Stimulated activated CD4-positive, alpha-beta T cell treated with anti-CD3 and anti-CD28 coated beads, Interleukin-2, amount 100 ng/mL, for 48 hours (primary cell): ENCODE measurements around the gene ZBTB9.
A peak's percentile ranks its signal among the peaks of the same experiment; 100 is the strongest.

Experiments
- DNase-seq, 2 donors: peaks; one replicate each; pipeline ENCODE4 v3.0.0-alpha.2; 2020

Gene ZBTB9

DNA sequence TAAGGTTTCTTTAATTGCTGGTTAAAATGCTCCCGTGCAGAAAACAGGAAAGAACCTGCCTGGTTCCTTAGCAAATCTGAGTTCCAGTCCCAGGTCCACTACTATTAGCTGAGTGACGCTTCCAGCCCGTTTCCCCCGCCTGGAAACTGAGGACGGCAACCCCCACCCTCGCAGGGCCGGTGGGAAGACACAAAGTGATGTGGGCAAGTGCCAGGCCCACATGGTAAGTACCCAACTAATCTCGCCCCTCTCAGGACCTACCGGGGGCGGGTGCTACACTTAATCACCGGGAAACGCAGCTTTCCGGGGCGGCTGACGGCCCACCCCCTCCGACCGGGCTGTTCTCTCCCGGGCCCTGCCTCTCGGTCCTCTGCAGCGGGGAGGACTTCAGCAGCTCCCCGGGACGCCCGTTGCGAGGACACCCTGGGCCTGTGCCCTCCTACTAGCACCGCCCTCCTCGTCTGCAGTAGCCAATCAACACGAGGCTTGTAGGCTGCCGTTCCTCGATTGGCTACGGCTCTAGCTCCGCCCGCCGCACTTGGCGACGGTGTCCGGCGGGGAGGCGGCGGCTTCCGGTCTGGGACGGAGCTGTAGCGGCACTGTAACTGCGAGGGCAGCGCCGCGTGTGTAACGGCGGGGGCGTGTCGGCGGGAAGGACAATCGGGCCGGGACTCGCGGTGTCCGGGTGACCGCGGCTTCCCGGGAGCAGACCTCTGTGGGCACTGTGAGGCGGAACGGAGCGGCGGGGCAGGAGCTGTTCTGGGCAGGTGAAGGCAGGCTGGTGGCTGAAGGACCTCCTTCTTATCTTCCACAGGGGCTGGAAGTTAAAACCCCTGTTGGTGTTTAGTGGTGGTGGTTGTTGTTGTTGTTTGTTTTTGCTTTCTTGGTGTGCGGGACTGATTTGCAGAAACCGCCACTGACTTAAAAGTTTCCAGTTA lies at the start of gene ZBTB9:
Gene ZBTB9, plus strand, starts transcription at position 568 of the 938 bp plus-strand sequence. CDS start 525 bp downstream, outside the sequence.
- peak; percentile 88 to 92 for DNase-seq

DNA sequence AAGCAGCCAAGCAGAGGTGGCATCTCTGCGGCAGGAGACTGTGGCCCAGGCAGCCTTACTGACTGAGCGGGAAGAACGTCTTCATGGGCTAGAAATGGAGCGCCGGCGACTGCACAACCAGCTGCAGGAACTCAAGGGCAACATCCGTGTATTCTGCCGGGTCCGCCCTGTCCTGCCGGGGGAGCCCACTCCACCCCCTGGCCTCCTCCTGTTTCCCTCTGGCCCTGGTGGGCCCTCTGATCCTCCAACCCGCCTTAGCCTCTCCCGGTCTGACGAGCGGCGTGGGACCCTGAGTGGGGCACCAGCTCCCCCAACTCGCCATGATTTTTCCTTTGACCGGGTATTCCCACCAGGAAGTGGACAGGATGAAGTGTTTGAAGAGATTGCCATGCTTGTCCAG lies 49.5 kb upstream of the ZBTB9 start:
- DNase-seq, result no peak

DNA sequence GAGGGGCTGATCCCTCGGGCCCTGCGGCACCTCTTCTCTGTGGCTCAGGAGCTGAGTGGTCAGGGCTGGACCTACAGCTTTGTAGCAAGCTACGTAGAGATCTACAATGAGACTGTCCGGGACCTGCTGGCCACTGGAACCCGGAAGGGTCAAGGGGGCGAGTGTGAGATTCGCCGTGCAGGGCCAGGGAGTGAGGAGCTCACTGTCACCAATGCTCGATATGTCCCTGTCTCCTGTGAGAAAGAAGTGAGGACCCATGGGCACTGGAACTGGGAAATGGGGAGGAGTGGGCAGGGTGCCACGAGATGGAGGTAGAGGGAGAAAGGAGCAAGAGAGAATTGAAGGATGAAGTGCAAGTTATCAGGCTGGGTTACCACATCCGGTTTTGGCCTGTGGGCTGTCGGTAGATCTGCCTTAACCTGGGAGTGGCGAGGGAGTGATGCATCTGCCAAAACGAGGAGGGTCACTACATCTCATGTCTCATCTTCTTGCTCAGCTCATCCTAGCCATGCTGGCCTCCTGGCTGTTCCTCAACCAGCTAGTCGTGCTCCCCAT lies 48.9 kb upstream of the ZBTB9 start:
- DNase-seq, result no peak

GRCh38 chr6:33406126-33406525 lies 48.2 kb upstream of the ZBTB9 start:
- DNase-seq, result no peak

DNA sequence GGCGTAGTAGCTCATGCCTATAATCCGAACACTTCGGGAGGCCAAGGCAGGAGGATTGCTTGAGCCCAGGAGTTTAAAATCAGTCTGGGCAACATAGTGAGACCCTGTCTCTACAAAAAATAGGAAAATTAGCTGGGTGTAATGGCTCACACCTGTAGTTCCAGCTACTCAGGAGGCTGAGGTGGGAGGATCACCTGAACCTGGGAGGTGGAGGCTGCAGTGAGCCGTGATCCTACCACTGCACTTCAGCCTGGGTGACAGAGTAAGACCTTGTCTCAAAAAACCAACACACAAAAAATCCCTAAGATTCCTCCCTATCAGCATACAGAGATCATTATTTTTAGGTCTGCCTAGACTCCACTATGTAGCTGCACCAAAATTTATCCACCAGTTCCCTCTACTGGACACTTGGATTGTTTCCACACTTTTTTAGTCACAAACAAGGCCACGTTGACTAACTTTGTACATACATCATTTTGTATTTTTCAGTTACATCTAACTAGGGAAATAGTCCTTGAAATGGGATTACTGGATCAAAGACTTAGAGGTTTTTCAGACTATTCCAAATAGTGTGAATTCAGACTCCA lies 47.2 kb upstream of the ZBTB9 start:
- DNase-seq, result no peak

GRCh38 chr6:33410050-33410710 lies 44.2 kb upstream of the ZBTB9 start:
- peak; percentile 92 to 99 for DNase-seq

DNA sequence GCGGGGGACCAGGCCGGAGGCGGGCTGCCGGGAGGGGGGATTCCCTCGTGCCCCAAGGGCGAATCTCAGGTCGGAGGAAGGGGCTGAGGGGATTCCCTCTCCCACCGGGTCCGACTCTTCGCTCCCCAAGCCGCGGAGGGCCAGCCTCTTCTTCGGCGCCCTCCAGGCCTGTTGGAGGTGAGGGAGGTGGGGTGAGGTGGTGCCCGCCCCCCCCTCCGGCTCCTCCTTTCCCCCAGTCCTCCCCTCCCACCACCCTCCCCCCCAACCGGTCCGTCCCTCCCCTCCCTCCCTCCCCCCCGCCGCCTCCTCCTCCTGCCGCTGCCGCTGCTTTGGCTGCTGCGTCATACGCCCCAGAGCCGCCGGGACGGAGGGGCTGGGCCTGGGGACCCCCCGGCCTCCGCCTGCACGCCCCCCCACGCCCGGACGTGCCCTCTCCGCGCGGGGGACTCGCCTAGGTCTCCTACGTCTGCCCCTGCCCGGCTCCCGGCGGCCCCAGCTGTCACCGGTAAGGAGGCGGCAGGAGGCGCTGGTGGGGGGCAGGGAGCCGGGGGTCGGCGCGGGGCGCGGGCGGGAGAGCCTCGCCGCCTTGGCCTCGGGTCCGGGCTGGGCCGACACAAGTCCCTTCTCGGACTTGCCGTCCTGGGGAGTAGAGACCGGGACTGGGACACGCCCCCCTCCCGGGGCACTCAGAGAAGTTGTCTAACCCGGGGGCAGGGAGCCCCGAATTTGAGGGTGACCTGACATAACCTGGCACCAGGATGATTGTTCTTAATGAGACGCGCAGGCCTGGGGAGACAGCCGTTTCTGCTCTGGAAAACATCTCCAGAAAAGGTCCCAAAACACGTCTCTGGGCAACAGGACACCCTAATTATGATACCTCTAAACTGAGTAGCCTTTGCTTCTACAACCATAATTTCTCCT lies 43.4 kb upstream of the ZBTB9 start, which contains the start of gene PHF1:
Gene PHF1, plus strand, starts transcription at position 304 of the 921 bp plus-strand sequence. CDS start 1,250 bp downstream, outside the sequence.
- DNase-seq, result no peak

DNA sequence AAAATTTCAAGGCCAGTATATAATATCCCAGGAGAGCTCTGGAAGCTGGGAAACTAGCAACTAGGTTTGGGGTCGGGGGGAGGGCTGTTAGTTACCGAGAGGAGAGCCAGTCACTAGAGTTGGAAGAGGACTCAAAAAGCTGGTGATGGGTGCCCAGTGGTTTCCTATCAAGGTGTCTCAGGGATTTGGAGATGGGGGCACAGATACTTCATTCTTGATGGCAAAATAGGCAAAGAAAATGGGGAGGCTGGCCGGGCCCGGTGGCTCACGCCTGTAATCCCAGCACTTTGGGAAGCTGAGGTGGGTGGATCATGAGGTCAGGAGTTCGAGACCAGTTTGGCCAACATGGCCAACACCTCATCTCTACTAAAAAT lies 42.8 kb upstream of the ZBTB9 start:
- no peak for DNase-seq

DNA sequence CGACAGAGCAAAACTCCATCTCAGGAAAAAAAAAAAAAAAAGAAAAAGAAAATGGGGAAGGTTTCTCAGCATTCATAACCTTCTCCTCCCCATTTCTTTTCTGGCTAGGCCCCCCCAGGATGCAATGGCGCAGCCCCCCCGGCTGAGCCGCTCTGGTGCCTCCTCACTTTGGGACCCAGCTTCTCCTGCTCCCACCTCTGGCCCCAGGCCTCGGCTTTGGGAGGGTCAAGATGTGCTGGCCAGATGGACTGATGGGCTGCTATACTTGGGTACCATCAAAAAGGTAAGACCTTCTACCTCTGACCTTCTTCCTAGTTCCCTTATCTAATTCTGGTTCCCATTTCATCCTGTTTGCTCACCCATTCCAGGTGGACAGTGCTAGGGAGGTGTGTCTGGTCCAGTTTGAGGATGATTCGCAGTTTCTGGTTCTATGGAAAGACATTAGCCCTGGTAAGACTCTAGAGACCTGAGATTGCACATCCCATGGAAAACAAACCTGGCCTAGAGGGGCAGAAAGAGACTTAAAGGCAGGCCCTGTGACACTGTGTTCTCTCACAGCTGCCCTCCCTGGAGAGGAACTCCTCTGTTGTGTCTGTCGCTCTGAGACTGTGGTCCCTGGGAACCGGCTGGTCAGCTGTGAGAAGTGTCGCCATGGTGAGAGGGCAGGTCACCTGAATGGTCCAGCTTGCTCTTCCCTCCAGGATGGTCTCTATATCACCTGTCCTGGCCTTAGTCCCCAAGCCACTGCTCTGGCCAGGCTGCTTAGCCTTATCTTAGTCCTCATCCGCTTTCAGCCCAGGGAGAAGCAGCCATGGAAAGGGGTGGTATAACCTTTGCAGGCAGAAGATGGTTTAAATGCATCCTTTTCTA lies 42.0 kb upstream of the ZBTB9 start:
- DNase-seq, result no peak

GRCh38 chr6:33413241-33414120 lies 40.9 kb upstream of the ZBTB9 start:
- no peak for DNase-seq

GRCh38 chr6:33414592-33415271 lies 39.6 kb upstream of the ZBTB9 start:
- DNase-seq, result no peak

- DNase-seq, result no peak
These were observed 38.5 kb upstream of the ZBTB9 start for GRCh38 chr6:33415831-33416230.

- DNase-seq, result no peak
These were observed 37.8 kb upstream of the ZBTB9 start for GRCh38 chr6:33416386-33417127.

DNA sequence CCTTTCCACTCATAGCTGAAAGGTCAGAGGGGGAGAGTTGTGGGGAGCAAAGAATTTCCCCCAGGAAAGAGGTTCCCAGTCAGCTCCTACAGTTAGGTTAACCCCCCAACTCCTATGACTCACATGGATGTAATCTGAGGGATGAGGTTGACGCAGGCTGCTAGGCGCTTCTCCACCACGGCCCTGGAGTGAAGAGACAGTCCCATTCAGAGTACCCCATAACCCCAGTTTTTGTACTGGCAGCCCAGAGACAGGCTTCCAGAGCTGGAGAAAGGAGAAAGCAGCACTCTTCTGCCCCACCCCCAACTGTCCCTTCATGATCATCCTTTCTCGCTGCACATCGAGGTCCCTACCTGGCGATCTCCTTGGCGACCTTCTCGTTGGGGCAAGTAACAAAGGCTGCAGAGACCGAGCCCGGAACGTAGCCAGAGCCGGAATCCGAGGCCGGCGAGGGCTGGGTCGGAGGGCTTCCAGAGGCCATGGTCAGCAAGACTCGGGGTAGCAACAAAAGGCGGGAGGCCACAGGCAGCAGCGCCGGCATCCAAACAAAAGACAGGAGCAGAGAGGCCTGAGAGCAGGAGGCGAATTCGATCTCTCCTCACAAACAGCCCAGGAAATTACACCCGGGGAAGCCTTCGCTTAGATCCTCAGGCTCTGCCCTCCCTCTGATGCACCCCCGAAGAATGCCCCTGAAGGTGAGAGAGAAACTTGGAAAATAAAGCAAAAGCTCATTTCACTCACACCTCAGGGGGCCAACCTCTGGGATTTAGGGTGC lies 37.1 kb upstream of the ZBTB9 start:
- DNase-seq, result no peak

- peak; percentile 93 to 94 for DNase-seq
These were observed 36.3 kb upstream of the ZBTB9 start, which contains the start of gene CUTA for GRCh38 chr6:33417903-33418689. Gene CUTA, minus strand, starts transcription at chr6:33418107. Its CDS starts 107 bp downstream, at chr6:33418000.

GRCh38 chr6:33418690-33419291 lies 35.6 kb upstream of the ZBTB9 start:
- peak in 1 of 2 donors; percentile 45 for DNase-seq
